Motor neuron (in vitro differentiated cells): ENCODE results near the gene MAPK1. TPM values are rescaled to one million over a fixed set of nuclear protein-coding genes. Genes with fewer than 3 reads are reported as not detected.
"Not testable (repeated sequence)": the region's sequence is repeated elsewhere in the genome, so short reads cannot be mapped to it uniquely, and the experiment has no call there.

Experiments used
- ATAC-seq, 8 experiments: fragments of 200-7000 bp; cut with Tn5 transposase; replicated peaks in 6 of 8; 2 replicates each; pipeline ENCODE4 v1.8.0; 2021; ENCODE audit warnings: mild to moderate bottlenecking in 8 of 8, moderate library complexity in 8 of 8
- H3K27ac ChIP-seq, 2 donors: fragments of 250-450 bp; sonication (Bioruptor Pico); 2 replicates each; pipeline ENCODE4 v1.9.0; 2021; ENCODE audit warnings: antibody characterized with exemption in 2 of 2, mild to moderate bottlenecking in 2 of 2, moderate library complexity in 1 of 2
- H3K4me1 ChIP-seq, 2 donors: fragments of 250-450 bp; sonication (Bioruptor Pico); replicated peaks in 1 of 2; 2 replicates each; pipeline ENCODE4 v1.6.1; 2021; ENCODE audit warnings: antibody characterized with exemption in 2 of 2, mild to moderate bottlenecking in 2 of 2, moderate library complexity in 1 of 2
- H3K4me3 ChIP-seq, 5 donors: fragments of 250-450 bp; sonication (Bioruptor Pico); 2 replicates each; pipeline ENCODE4 v1.9.0; 2021; ENCODE audit warnings: antibody characterized with exemption in 5 of 5, mild to moderate bottlenecking in 5 of 5, moderate library complexity in 4 of 5
- WGBS, 10 experiments: fragments of 450-650 bp; shearing (Covaris generic); methylation state at CpG; one replicate each; pipeline ENCODE4 v1.0.0; 2022; 5-methylcytosine and 5-hydroxymethylcytosine counted together
- in situ Hi-C, 9 experiments: fragments of 400-800 bp; cut with MboI; loops; one replicate each; pipeline ENCODE4 v1.15.0; 2021; ENCODE audit warnings: low sequenced_read_pairs in 9 of 9, low pct_unique_long_range_greater_than_20kb in 2 of 9; ENCODE audit not compliant: unreplicated experiment in 9 of 9
- total RNA-seq, 8 experiments: library from RNA; unstranded; fragments of 300-600 nt; gene quantifications; 2 replicates each; pipeline versions ENCODE4 v1.2.3 to v1.2.4, GENCODE V29; 2022

The MAPK1 gene
- total RNA-seq, 8 experiments from 2014 or later = 23.7 to 70.5 (median 42.9) TPM

GRCh38 chr22:21835378-21835777 lies 32.1 kb downstream of the MAPK1 start:
- H3K4me1 ChIP-seq = peaks cover 5 to 9% of the 10 kb centered on the region in 2 donors
- no peak overlapping the region for H3K4me3 ChIP-seq
- 14 to 88% (median 43%) methylated on average over 1 to 2 of the region's 2 CpGs; no CpG with 5 or more reads in 1 of the 10 experiments for WGBS, 10 experiments
- no peak for ATAC-seq
- no peak overlapping the region for H3K27ac ChIP-seq
- in situ Hi-C loops = no loop called here

GRCh38 chr22:21834869-21835268 lies 32.6 kb downstream of the MAPK1 start:
- H3K4me1 ChIP-seq = peaks cover 5 to 9% of the 10 kb centered on the region in 2 donors
- in situ Hi-C loops = no loop called here
- ATAC-seq = no peak
- WGBS, 10 experiments = 67 to 100% (median 82%) methylated on average over 1 to 4 of the region's 4 CpGs; no CpG with 5 or more reads in 2 of the 10 experiments
- H3K4me3 ChIP-seq = no peak overlapping the region
- H3K27ac ChIP-seq = no peak overlapping the region

- no peak overlapping the region for H3K4me3 ChIP-seq
- H3K4me1 ChIP-seq = peaks cover 4 to 7% of the 10 kb centered on the region in 2 donors
- 4 to 100% (median 73%) methylated on average over 3 to 8 of the region's 8 CpGs for WGBS, 10 experiments
- in situ Hi-C loops = no loop called here
- ATAC-seq = peak in 3 of 8 experiments; percentile 82 to 86 (median 86)
- peak overlapping the region; percentile 34 to 38 for H3K27ac ChIP-seq
These were observed 34.9 kb downstream of the MAPK1 start for GRCh38 chr22:21832291-21833290.

- no peak for ATAC-seq
- in situ Hi-C loops = no loop called here
- Histone ChIP-seq H3K27ac (no peak overlapping the region), H3K4me1 (peaks cover 0 to 3% of the 10 kb centered on the region in 2 donors), H3K4me3 (no peak overlapping the region)
- WGBS, 10 experiments = 79 to 100% (median 90%) methylated on average over 2 to 3 of the region's 3 CpGs; no CpG with 5 or more reads in 1 of the 10 experiments
These were observed 37.9 kb downstream of the MAPK1 start for GRCh38 chr22:21829523-21829922.

- no peak for ATAC-seq
- WGBS, 10 experiments = 60 to 100% (median 93%) methylated on average over 1 to 3 of the region's 4 CpGs; no CpG with 5 or more reads in 2 of the 10 experiments
- Histone ChIP-seq H3K27ac (no peak overlapping the region), H3K4me1 (peaks cover 0 to 3% of the 10 kb centered on the region in 2 donors), H3K4me3 (no peak overlapping the region)
- in situ Hi-C loops = no loop called here
These were observed 39.2 kb downstream of the MAPK1 start for GRCh38 chr22:21828268-21828638.

- ATAC-seq = no peak
- no peak overlapping the region for H3K4me3 ChIP-seq
- H3K4me1 ChIP-seq = peaks cover 0 to 3% of the 10 kb centered on the region in 2 donors
- in situ Hi-C loops = no loop called here
- WGBS, 10 experiments = 80 to 100% (median 90%) methylated on average over 1 to 3 of the region's 3 CpGs; no CpG with 5 or more reads in 1 of the 10 experiments
- no peak overlapping the region for H3K27ac ChIP-seq
These were observed 39.7 kb downstream of the MAPK1 start for GRCh38 chr22:21827628-21828267.

GRCh38 chr22:21826204-21826603 lies 41.2 kb downstream of the MAPK1 start:
- ATAC-seq = no peak
- Histone ChIP-seq H3K4me1 (no peaks in the 10 kb centered on the region), H3K4me3 (no peak overlapping the region), H3K27ac (no peak overlapping the region)
- in situ Hi-C loops = no loop called here
- 70 to 100% (median 100%) methylated on average over 1 to 7 of the region's 7 CpGs; no CpG with 5 or more reads in 2 of the 10 experiments for WGBS, 10 experiments

- H3K4me1 ChIP-seq, in situ Hi-C loops, H3K27ac ChIP-seq, ATAC-seq, H3K4me3 ChIP-seq: not testable (repeated sequence)
- WGBS, 10 experiments = 90 to 100% (median 96%) methylated on average over 2 to 6 of the region's 7 CpGs; no CpG with 5 or more reads in 3 of the 10 experiments
These were observed 42.5 kb downstream of the MAPK1 start for GRCh38 chr22:21824962-21825361.

GRCh38 chr22:21824445-21824912 lies 43.0 kb downstream of the MAPK1 start:
- ATAC-seq = peak in 3 of 8 experiments; percentile 71 to 78 (median 72)
- H3K4me1 ChIP-seq = no peaks in the 10 kb centered on the region
- no peak overlapping the region for H3K27ac ChIP-seq
- WGBS, 10 experiments = 0 to 100% (median 20%) methylated on average over 1 of the region's 1 CpG; no CpG with 5 or more reads in 3 of the 10 experiments
- no peak overlapping the region for H3K4me3 ChIP-seq
- in situ Hi-C loops = no loop called here

- ATAC-seq = peak in 3 of 8 experiments; percentile 75 to 90 (median 89)
- H3K4me3 ChIP-seq = no peak overlapping the region
- 51 to 96% (median 86%) methylated on average over 4 to 5 of the region's 5 CpGs; no CpG with 5 or more reads in 1 of the 10 experiments for WGBS, 10 experiments
- H3K4me1 ChIP-seq = no peaks in the 10 kb centered on the region
- H3K27ac ChIP-seq = peak overlapping the region in 1 of 2 donors; percentile 45
- in situ Hi-C loops = no loop called here
These were observed 43.6 kb downstream of the MAPK1 start for GRCh38 chr22:21823740-21824444.

- ATAC-seq = no peak
- in situ Hi-C loops = no loop called here
- WGBS, 10 experiments = 80 to 100% (median 94%) methylated on average over 1 to 2 of the region's 2 CpGs; no CpG with 5 or more reads in 2 of the 10 experiments
- Histone ChIP-seq H3K4me3 (no peak overlapping the region), H3K4me1 (no peaks in the 10 kb centered on the region), H3K27ac (peak overlapping the region; percentile 45 to 47)
These were observed 48.2 kb downstream of the MAPK1 start for GRCh38 chr22:21819183-21819770.

- in situ Hi-C loops = no loop called here
- ATAC-seq = no peak
- Histone ChIP-seq H3K4me1 (no peaks in the 10 kb centered on the region), H3K27ac (peak overlapping the region in 1 of 2 donors; percentile 34), H3K4me3 (no peak overlapping the region)
- WGBS, 10 experiments = 52 to 100% (median 79%) methylated on average over 2 to 4 of the region's 8 CpGs; no CpG with 5 or more reads in 1 of the 10 experiments
These were observed 48.8 kb downstream of the MAPK1 start for GRCh38 chr22:21818487-21819182.
